Measurements from ENCODE around the gene ABHD12.
"Not testable (repeated sequence)": the region's sequence is repeated elsewhere in the genome, so short reads cannot be mapped to it uniquely, and the experiment has no call there.

The ABHD12 gene

GRCh38 chr20:25390538-25391528, at the start of gene ABHD12:
Gene ABHD12 (minus strand): TSS chr20:25390835. CDS start chr20:25390703, 132 bp downstream.
- DNase-seq: peak; percentile 96

- DNase-seq: no peak
Observed at GRCh38 chr20:25439328-25439727, 48.7 kb upstream of the ABHD12 start.

GRCh38 chr20:25437153-25437581, 46.5 kb upstream of the ABHD12 start:
- DNase-seq: no peak

GRCh38 chr20:25424536-25424935, 33.9 kb upstream of the ABHD12 start:
- DNase-seq: no peak

- no peak for DNase-seq
Observed at GRCh38 chr20:25422032-25422431, 31.4 kb upstream of the ABHD12 start.

- DNase-seq: no peak
Observed at GRCh38 chr20:25421102-25421501, 30.5 kb upstream of the ABHD12 start.

- DNase-seq: no peak
Observed at GRCh38 chr20:25418776-25419175, 28.1 kb upstream of the ABHD12 start.

GRCh38 chr20:25408890-25409289, 18.3 kb upstream of the ABHD12 start:
- DNase-seq: no peak

GRCh38 chr20:25408170-25408547, 17.5 kb upstream of the ABHD12 start:
- DNase-seq: no peak

- DNase-seq: peak; percentile 93
Observed at GRCh38 chr20:25407311-25408169, 16.9 kb upstream of the ABHD12 start, which contains the start of gene GINS1. Gene GINS1 (plus strand): TSS chr20:25407673. CDS start chr20:25407821, 148 bp downstream.

- no peak for DNase-seq
Observed at GRCh38 chr20:25402583-25402982, 11.9 kb upstream of the ABHD12 start.

GRCh38 chr20:25400291-25400732, 9.7 kb upstream of the ABHD12 start:
- not testable (repeated sequence) for DNase-seq

GRCh38 chr20:25399037-25399430, 8.4 kb upstream of the ABHD12 start:
- DNase-seq: no peak

GRCh38 chr20:25398376-25399036, 7.9 kb upstream of the ABHD12 start:
- DNase-seq: no peak

- no peak for DNase-seq
Observed at GRCh38 chr20:25397821-25398220, 7.2 kb upstream of the ABHD12 start.

GRCh38 chr20:25397096-25397495, 6.5 kb upstream of the ABHD12 start:
- DNase-seq: no peak

- DNase-seq: no peak
Observed at GRCh38 chr20:25394996-25395395, 4.4 kb upstream of the ABHD12 start.

GRCh38 chr20:25394276-25394675, 3.6 kb upstream of the ABHD12 start:
- no peak for DNase-seq

GRCh38 chr20:25389858-25390537, 637 bp downstream of the ABHD12 start:
- DNase-seq: peak; percentile 70

GRCh38 chr20:25389401-25389857, 1.2 kb downstream of the ABHD12 start:
- no peak for DNase-seq

GRCh38 chr20:25382704-25383370, 7.8 kb downstream of the ABHD12 start:
- DNase-seq: no peak

Measured in activated CD8-positive, alpha-beta memory T cell treated with anti-CD3 and anti-CD28 coated beads for 24 hours (primary cell).